D721Med (cell line): ENCODE results near the gene IL20.
"Not testable (repeated sequence)": the region's sequence is repeated elsewhere in the genome, so short reads cannot be mapped to it uniquely, and the experiment has no call there.

Experiments used
- DNase-seq: peaks from one replicate; pipeline ENCODE4 v3.0.0; 2011; ENCODE audit warnings: low spot score; ENCODE audit not compliant: insufficient read length
- FAIRE-seq: peaks from 2 replicates; lab custom pipeline; 2011; peaks lifted over from hg19 to GRCh38; lab: Jason Lieb, UNC
- CTCF ChIP-seq: IDR thresholded peaks from 2 replicates; pipeline ENCODE4 v1.5.1; 2012; ENCODE audit warnings: mild to moderate bottlenecking, control low read depth; ENCODE audit not compliant: insufficient read depth; ENCODE audit errors: missing control alignments

Gene IL20

GRCh38 chr1:206851341-206852010 lies 13.9 kb upstream of the IL20 start:
- DNase-seq (no peak), FAIRE-seq (no peak)
- TF ChIP-seq CTCF = no peak

GRCh38 chr1:206852662-206853061 lies 12.8 kb upstream of the IL20 start:
- not testable (repeated sequence) for DNase-seq, FAIRE-seq

- not testable (repeated sequence) for DNase-seq, FAIRE-seq
Measured at GRCh38 chr1:206853696-206854095, 11.7 kb upstream of the IL20 start.

GRCh38 chr1:206854401-206855129 lies 10.9 kb upstream of the IL20 start:
- no peak for FAIRE-seq
- TF ChIP-seq CTCF = no peak
- DNase-seq = no peak

- DNase-seq (no peak), FAIRE-seq (no peak)
- TF ChIP-seq CTCF = no peak
Measured at GRCh38 chr1:206855859-206856258, 9.6 kb upstream of the IL20 start.

GRCh38 chr1:206856674-206857464 lies 8.6 kb upstream of the IL20 start:
- no peak for FAIRE-seq
- no peak for DNase-seq
- no peak for TF ChIP-seq CTCF

GRCh38 chr1:206859082-206859521 lies 6.3 kb upstream of the IL20 start:
- DNase-seq (no peak), FAIRE-seq (no peak)
- TF ChIP-seq CTCF = no peak
